Measurements from ENCODE around the gene C6. TPM values are rescaled to one million over a fixed set of nuclear protein-coding genes. Genes with fewer than 3 reads are reported as not detected.

Gene C6
- total RNA-seq, 4 donors from 2014 or later: 9.8 to 58.8 (median 52.3) TPM

- TF ChIP-seq CTCF (IDR thresholded peaks at IDR 0.05; ENCODE audit: low read depth): no peak
Measured at GRCh38 chr5:41154491-41154890, 58.8 kb downstream of the C6 start.

GRCh38 chr5:41151564-41151963 lies 61.8 kb downstream of the C6 start:
- TF ChIP-seq CTCF (IDR thresholded peaks at IDR 0.05; ENCODE audit: low read depth): no peak

- TF ChIP-seq CTCF (IDR thresholded peaks at IDR 0.05; ENCODE audit: low read depth): no peak
Measured at GRCh38 chr5:41148448-41148847, 64.9 kb downstream of the C6 start.

GRCh38 chr5:41145306-41145705 lies 68.0 kb downstream of the C6 start:
- no peak for TF ChIP-seq CTCF (IDR thresholded peaks at IDR 0.05; ENCODE audit: low read depth)

- no peak for TF ChIP-seq CTCF (IDR thresholded peaks at IDR 0.05; ENCODE audit: low read depth)
Measured at GRCh38 chr5:41143131-41143901, 70.0 kb downstream of the C6 start.

GRCh38 chr5:41127967-41128690 lies 85.2 kb downstream of the C6 start:
- TF ChIP-seq CTCF (IDR thresholded peaks at IDR 0.05; ENCODE audit: low read depth): no peak

GRCh38 chr5:41122459-41122858 lies 90.9 kb downstream of the C6 start:
- TF ChIP-seq CTCF (IDR thresholded peaks at IDR 0.05; ENCODE audit: low read depth): no peak

Measured in subcutaneous adipose tissue (tissue), 4 donors.